ENCODE results near the gene SREK1.

GRCh38 chr5:66207800-66208561 is 63.9 kb downstream of the SREK1 start:
- no peak for TF ChIP-seq CTCF (IDR thresholded peaks at IDR 0.05)
- TF ChIP-seq POLR2A (IDR thresholded peaks at IDR 0.05): no peak
